IPS-18a (cell line): ENCODE results near the gene NFATC2.

Experiments used
- H3K27ac ChIP-seq: one replicate; pipeline ENCODE4 v1.5.1; 2013; ENCODE audit warnings: low read length
- H3K27me3 ChIP-seq: one replicate; pipeline ENCODE4 v1.6.1; 2013; ENCODE audit warnings: mild to moderate bottlenecking, low read length; ENCODE audit not compliant: control insufficient read depth, insufficient read depth
- H3K36me3 ChIP-seq: one replicate; pipeline ENCODE4 v1.6.1; 2013; ENCODE audit warnings: low read depth, low read length; ENCODE audit not compliant: control insufficient read depth
- H3K4me1 ChIP-seq: one replicate; pipeline ENCODE4 v1.6.1; 2013; ENCODE audit warnings: low read depth, low read length; ENCODE audit not compliant: control insufficient read depth
- H3K4me3 ChIP-seq: one replicate; pipeline ENCODE4 v1.5.1; 2013; ENCODE audit warnings: low read length
- H3K9ac ChIP-seq: one replicate; pipeline ENCODE4 v1.6.1; 2013; ENCODE audit warnings: mild to moderate bottlenecking, low read length, moderate library complexity
- H3K9me3 ChIP-seq: one replicate; pipeline ENCODE4 v1.6.1; 2013; ENCODE audit warnings: low read depth, low read length; ENCODE audit not compliant: control insufficient read depth

Gene NFATC2

DNA sequence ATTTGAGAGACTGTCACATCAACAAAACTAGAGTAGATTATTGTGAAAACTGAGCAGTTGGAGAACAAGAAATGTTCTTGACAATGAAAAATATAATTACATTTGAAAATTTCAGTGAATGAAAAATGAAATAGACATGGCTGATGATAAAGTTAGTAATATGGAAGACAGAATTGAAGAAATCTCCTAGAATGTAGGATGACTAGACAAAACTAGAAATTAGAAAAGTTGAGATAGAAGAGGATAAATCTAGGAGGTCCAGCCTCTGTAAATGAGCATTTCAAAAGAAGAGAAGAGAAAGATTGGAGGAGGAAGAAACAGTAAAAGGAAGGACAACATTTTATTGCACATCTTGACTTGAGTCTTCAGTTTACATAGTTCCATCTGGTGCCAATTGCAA is 178.7 kb downstream of the NFATC2 start:
- Histone ChIP-seq H3K27me3 (no peaks in the 10 kb centered on the region), H3K36me3 (no peaks in the 10 kb centered on the region), H3K9ac (no peak overlapping the region), H3K27ac (no peak overlapping the region), H3K9me3 (peaks cover 2% of the 10 kb centered on the region), H3K4me3 (no peak overlapping the region), H3K4me1 (no peaks in the 10 kb centered on the region)

- Histone ChIP-seq H3K27me3 (no peaks in the 10 kb centered on the region), H3K9ac (no peak overlapping the region), H3K36me3 (no peaks in the 10 kb centered on the region), H3K27ac (no peak overlapping the region), H3K9me3 (peaks cover 2% of the 10 kb centered on the region), H3K4me3 (no peak overlapping the region), H3K4me1 (no peaks in the 10 kb centered on the region)
Observed at GRCh38 chr20:51363378-51363777, 179.1 kb downstream of the NFATC2 start.

DNA sequence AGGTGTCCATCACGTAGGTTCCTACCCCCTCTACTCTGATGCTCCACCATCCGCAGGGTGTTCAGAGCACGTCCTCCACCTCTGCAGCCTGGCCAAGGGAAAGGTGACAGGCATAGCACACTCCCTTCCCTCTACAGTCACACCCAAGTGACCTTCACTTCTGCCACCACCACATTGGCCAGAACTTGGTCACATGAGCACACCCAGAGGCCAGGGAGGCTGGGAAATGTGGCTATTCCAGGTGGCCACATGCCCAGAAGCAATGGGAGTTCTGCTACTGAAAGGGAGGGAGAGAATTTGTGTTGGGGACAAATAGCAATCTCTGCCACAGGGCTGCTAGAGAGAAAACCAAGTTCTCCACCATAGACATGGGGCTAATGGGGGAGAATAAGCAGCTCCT is 180.3 kb downstream of the NFATC2 start:
- no peak overlapping the region for H3K4me3 ChIP-seq
- peaks cover 2% of the 10 kb centered on the region for H3K9me3 ChIP-seq
- no peak overlapping the region for H3K9ac ChIP-seq
- no peaks in the 10 kb centered on the region for H3K27me3 ChIP-seq
- no peaks in the 10 kb centered on the region for H3K36me3 ChIP-seq
- no peaks in the 10 kb centered on the region for H3K4me1 ChIP-seq
- H3K27ac ChIP-seq = no peak overlapping the region

GRCh38 chr20:51361258-51361657 is 181.3 kb downstream of the NFATC2 start:
- Histone ChIP-seq H3K9ac (no peak overlapping the region), H3K27ac (no peak overlapping the region)

GRCh38 chr20:51360451-51361201 is 181.9 kb downstream of the NFATC2 start:
- Histone ChIP-seq H3K36me3 (no peaks in the 10 kb centered on the region), H3K9me3 (peaks cover 2% of the 10 kb centered on the region), H3K4me3 (no peak overlapping the region), H3K9ac (no peak overlapping the region), H3K4me1 (no peaks in the 10 kb centered on the region), H3K27ac (no peak overlapping the region), H3K27me3 (no peaks in the 10 kb centered on the region)

More at GRCh38 chr20:51361258-51361657, 181.3 kb downstream of the NFATC2 start:
- Histone ChIP-seq H3K4me3 (no peak overlapping the region), H3K36me3 (no peaks in the 10 kb centered on the region), H3K9me3 (peaks cover 2% of the 10 kb centered on the region), H3K27me3 (no peaks in the 10 kb centered on the region), H3K4me1 (no peaks in the 10 kb centered on the region)

DNA sequence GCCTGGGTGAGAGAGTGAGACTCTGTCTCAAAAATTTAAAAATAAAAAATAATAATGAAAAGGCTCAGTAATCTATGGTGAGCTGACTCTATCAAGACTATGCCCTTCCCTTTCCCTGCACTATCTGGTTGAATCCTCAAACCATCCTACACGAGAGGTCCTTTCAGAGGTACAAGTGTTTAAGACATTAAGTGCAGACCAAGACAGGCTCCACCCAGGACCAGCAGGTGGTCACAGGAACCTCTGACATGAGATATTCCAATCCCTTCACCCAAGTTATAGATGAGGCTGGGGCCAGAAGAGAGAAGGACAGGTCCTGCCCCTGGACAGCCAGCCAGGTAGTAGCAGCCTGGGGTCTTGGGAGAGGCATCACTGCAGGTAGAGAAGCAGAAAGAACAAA is 182.6 kb downstream of the NFATC2 start:
- Histone ChIP-seq H3K27ac (no peak overlapping the region), H3K9ac (no peak overlapping the region)

DNA sequence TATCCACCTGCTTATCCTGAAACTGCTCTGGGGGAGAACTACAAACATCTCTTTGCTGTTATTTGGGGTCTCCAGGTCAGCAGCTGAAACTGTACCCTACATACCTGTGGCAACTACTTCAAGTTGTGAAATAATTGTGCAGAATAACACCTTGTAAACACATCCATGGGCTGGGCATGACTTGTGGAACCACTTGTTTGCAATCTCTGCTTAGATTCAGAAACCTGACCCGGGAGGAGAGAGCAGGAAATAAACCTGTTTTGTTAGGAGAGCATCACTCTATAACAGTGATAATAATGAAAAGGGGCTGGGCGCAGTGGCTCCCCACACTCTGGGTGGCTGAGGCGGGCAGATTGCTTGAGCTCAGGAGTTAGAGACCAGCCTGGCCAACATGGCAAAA is 183.1 kb downstream of the NFATC2 start:
- Histone ChIP-seq H3K9ac (no peak overlapping the region), H3K4me1 (no peaks in the 10 kb centered on the region), H3K36me3 (no peaks in the 10 kb centered on the region), H3K27ac (no peak overlapping the region), H3K9me3 (peaks cover 2% of the 10 kb centered on the region), H3K27me3 (no peaks in the 10 kb centered on the region), H3K4me3 (no peak overlapping the region)

More for the DNA sequence above, 182.6 kb downstream of the NFATC2 start:
- Histone ChIP-seq H3K4me1 (no peaks in the 10 kb centered on the region), H3K27me3 (no peaks in the 10 kb centered on the region), H3K36me3 (no peaks in the 10 kb centered on the region), H3K4me3 (no peak overlapping the region), H3K9me3 (peaks cover 2% of the 10 kb centered on the region)

DNA sequence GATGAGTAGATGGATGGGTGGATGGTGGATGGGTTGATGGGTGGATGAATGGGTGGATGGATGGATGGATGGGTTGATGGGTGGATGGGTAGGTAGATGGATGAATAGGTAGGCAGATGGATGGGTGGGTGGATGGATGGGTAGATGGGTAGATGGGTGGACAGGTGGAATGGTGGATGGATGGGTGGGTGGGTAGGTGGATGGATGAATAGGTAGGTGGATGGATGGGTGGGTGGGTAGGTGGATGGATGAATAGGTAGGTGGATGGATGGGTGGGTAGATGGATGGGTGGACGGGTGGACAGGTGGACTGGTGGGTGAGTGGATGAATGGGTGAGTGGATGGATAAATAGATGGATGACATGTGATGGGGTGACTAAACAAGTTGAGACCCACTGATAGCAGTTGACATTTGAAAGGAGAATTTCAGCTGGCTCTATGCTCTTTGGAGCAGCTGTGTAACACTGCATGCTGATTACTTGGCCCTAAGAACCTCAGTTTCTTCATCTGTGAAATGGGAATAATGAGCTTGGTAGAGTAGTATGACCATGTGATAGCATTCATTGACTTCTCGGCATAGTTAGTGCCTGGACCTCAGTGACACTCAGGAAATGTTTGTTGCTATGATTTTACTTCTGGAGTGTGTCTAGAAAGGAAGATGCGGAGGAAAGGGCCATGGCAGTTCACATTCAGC is 184.3 kb downstream of the NFATC2 start:
- no peak overlapping the region for H3K9ac ChIP-seq
- H3K27me3 ChIP-seq = no peaks in the 10 kb centered on the region
- H3K4me1 ChIP-seq = no peaks in the 10 kb centered on the region
- H3K27ac ChIP-seq = no peak overlapping the region
- H3K36me3 ChIP-seq = no peaks in the 10 kb centered on the region
- H3K4me3 ChIP-seq = no peak overlapping the region
- no peaks in the 10 kb centered on the region for H3K9me3 ChIP-seq

GRCh38 chr20:51357543-51357942 is 185.0 kb downstream of the NFATC2 start:
- Histone ChIP-seq H3K27me3 (no peaks in the 10 kb centered on the region), H3K36me3 (no peaks in the 10 kb centered on the region), H3K27ac (no peak overlapping the region)

GRCh38 chr20:51356871-51357270 is 185.6 kb downstream of the NFATC2 start:
- Histone ChIP-seq H3K9me3 (no peaks in the 10 kb centered on the region), H3K36me3 (no peaks in the 10 kb centered on the region), H3K9ac (no peak overlapping the region), H3K27ac (no peak overlapping the region), H3K27me3 (no peaks in the 10 kb centered on the region), H3K4me3 (no peak overlapping the region), H3K4me1 (no peaks in the 10 kb centered on the region)

More at GRCh38 chr20:51357543-51357942, 185.0 kb downstream of the NFATC2 start:
- Histone ChIP-seq H3K9ac (no peak overlapping the region), H3K4me3 (no peak overlapping the region), H3K4me1 (no peaks in the 10 kb centered on the region), H3K9me3 (no peaks in the 10 kb centered on the region)

DNA sequence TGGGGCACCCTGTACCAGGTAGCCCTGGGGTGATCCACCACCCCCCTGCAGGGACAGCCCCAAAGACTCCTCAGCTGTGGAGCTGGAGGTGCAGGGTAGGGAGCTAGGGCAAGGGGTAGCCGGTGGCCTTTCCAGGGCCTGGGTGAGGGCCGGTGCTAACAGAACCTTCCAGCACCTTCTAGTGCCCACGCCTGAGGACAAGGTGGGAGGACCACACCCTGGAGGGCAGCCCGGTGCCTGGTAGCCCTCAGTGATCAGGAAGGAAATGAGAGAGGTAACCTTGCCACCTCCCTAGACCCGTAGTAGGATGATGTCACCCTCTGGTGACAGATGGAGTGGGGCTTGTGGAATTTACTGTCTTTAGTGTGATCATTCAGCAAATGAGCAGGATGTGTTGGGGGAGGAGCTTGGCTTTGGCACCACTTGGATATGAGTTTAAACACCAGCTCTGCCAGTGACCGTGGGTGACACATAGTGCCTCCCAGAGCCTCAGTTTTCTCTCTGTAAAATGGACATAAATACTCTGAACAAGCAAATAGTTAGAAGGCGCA is 187.7 kb downstream of the NFATC2 start:
- Histone ChIP-seq H3K27me3 (no peaks in the 10 kb centered on the region), H3K36me3 (no peaks in the 10 kb centered on the region), H3K27ac (no peak overlapping the region), H3K4me3 (no peak overlapping the region), H3K9me3 (no peaks in the 10 kb centered on the region), H3K9ac (no peak overlapping the region), H3K4me1 (no peaks in the 10 kb centered on the region)
